Testis (tissue), 3 donors: Measurements from ENCODE around the gene HSP90AB1. TPM values are rescaled to one million over a fixed set of nuclear protein-coding genes. Genes with fewer than 3 reads are reported as not detected.
A peak's percentile ranks its signal among the peaks of the same experiment; 100 is the strongest.

Source experiments
- DNase-seq: peaks from one replicate; pipeline ENCODE4 v3.0.0-alpha.2; 2019
- H3K27ac ChIP-seq, 2 donors: fragments of 200-600 bp; sonication (generic); one replicate each; pipeline ENCODE4 v1.5.1; 2019
- H3K27me3 ChIP-seq: fragments of 200-600 bp; sonication (generic); one replicate; pipeline ENCODE4 v1.5.1; 2019
- H3K36me3 ChIP-seq: fragments of 200-600 bp; sonication (generic); one replicate; pipeline ENCODE4 v1.5.1; 2017; ENCODE audit warnings: low read depth; ENCODE audit errors: missing control alignments
- H3K4me1 ChIP-seq: fragments of 200-600 bp; sonication (generic); one replicate; pipeline ENCODE4 v1.5.1; 2019
- H3K4me3 ChIP-seq, 2 donors: fragments of 200-600 bp; sonication (generic); one replicate each; pipeline ENCODE4 v1.5.1; 2017 to 2019
- H3K9me3 ChIP-seq: fragments of 200-600 bp; sonication (generic); one replicate; pipeline ENCODE4 v1.5.1; 2017
- POLR2A ChIP-seq: fragments of 450-650 bp; IDR thresholded peaks from one replicate; pipeline ENCODE4 v1.6.1; 2017; ENCODE audit warnings: antibody characterized with exemption, mild to moderate bottlenecking, moderate library complexity
- WGBS, 2 donors: methylation state at CpG; one replicate each; pipeline ENCODE4 v1.1.5; 2018; 5-methylcytosine and 5-hydroxymethylcytosine counted together
- intact Hi-C: fragments of 100-400 bp; cut with DNase I; formaldehyde crosslinking; loops from one replicate; pipeline ENCODE4 v1.15.1; 2023; ENCODE audit warnings: low total_unique reads
- polyA plus RNA-seq: library from polyadenylated mRNA; stranded (reverse); fragments of 350-450 nt; fragmentation: Illumina TruSeq; extraction: RNeasy Lipid Tissue Mini Kit (QIAGEN cat#74804); gene quantifications from one replicate; pipeline ENCODE4 v1.2.3, GENCODE V29; 2014; ENCODE audit warnings: low read depth, low replicate concordance; ENCODE audit not compliant: insufficient read depth
- total RNA-seq, 2 donors: library from RNA; depleted of rRNA; stranded (reverse); fragments of >200 nt; gene quantifications; one replicate each; pipeline ENCODE4 v1.2.3, GENCODE V29; 2016
- TF ChIP-seq, protein P1 (sequence below), 3 experiments: fragments of 450-650 bp in 2 of 3; fragments of 200-600 bp in 1 of 3; sonication (generic) in 1 of 3; IDR thresholded peaks; one replicate each; pipeline ENCODE4 v1.5.1; 2016 to 2019; ENCODE audit warnings: antibody characterized with exemption in 3 of 3, mild to moderate bottlenecking in 2 of 3, moderate library complexity in 1 of 3

The HSP90AB1 gene
- total and polyA plus RNA-seq, 3 donors from 2014 or later, result 480 to 610 (median 602) TPM

DNA sequence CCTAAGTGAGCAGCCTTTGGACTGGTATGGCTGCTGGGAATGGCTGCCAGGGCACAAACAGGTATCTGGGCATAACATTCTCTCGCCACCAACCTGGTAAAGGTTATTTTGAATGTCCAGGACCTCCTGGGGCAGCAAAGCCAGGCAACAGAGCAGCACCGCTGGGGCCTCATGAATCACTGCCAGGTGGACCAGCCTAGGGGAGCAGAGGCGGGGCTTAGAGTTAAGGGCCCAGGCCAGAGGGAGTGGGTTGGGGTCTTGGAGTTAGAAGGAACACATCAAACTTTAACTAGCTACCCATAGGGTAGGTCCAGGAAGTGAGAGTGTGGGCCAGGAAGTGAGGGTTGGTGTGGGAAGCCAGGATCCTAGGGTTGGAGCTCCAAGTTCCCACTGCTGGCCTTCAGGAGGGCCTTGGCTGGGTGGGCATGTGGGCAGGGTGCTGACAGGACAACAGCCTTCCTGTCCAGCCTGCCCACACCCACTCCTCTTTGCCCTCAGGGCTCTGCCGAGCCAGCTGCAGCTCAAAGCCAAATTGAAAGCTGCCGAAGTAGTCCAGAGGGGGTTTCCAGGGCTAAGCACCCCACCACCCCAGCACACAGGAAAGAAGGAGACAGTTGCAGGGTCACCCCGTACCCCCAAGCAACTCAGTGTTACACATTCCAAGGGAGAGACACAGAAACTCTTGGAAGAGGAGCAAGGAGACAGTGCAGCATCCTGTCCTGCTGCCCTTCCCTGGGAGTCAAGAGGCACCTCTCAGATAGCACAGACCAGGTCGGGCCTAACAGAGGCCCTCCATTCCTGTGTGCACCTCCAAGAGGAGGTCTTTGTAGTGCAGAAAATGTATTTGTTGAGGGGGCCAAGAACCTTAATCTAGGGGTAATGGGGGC is 15.8 kb downstream of the HSP90AB1 start:
- Histone ChIP-seq H3K9me3 (no peaks in the 10 kb centered on the region), H3K27ac (no peak overlapping the region), H3K4me3 (no peak overlapping the region), H3K4me1 (peaks cover 26% of the 10 kb centered on the region), H3K36me3 (no peaks in the 10 kb centered on the region), H3K27me3 (no peaks in the 10 kb centered on the region)
- no peak for DNase-seq
- no peak for TF ChIP-seq POLR2A
- TF ChIP-seq, protein P1, sequence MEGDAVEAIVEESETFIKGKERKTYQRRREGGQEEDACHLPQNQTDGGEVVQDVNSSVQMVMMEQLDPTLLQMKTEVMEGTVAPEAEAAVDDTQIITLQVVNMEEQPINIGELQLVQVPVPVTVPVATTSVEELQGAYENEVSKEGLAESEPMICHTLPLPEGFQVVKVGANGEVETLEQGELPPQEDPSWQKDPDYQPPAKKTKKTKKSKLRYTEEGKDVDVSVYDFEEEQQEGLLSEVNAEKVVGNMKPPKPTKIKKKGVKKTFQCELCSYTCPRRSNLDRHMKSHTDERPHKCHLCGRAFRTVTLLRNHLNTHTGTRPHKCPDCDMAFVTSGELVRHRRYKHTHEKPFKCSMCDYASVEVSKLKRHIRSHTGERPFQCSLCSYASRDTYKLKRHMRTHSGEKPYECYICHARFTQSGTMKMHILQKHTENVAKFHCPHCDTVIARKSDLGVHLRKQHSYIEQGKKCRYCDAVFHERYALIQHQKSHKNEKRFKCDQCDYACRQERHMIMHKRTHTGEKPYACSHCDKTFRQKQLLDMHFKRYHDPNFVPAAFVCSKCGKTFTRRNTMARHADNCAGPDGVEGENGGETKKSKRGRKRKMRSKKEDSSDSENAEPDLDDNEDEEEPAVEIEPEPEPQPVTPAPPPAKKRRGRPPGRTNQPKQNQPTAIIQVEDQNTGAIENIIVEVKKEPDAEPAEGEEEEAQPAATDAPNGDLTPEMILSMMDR (IDR thresholded peaks at IDR 0.05), result no peak
- WGBS, 2 donors, result 61 to 62% methylated on average over 6 to 7 of the region's 7 CpGs
- intact Hi-C loops, result loop anchor here (10.0 kb wide), 1 partner anchor 192 kb away; no protein-coding TSS in a partner anchor

DNA sequence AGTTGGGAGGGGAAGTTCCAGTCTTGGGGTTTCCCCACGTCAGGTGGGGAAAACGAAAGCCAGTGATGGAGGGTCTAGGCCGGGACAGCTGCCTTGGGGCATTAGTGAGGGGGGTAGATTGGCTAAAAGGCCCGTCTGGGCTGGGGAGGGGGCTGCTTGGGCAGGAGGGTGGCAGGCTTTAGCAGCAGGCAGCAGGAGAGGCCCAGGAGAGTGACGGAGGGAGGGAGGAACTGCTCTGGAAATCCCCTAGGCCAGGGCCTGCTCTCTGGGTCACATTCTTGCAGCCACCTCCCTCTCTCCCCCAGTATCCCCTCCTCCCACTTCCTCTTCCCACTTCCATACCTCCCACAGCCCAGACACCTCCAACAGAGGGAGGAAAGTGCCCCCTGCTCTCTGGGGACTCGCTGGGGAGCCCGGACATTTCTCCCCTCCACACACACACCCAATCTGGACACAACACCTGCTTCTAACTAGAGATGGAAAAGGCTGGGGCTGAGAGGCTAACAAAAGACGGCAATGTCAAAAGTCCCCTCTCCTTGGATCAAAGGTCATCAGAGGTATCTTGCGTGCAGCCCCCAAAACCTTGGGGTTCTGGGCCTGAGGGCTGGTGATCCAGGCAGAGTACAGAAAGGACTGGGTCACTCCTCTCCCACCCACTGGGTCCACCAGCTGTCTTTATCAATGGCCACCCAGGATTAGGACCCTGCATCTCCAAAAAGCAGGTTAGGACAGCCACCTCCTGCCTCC is 16.6 kb downstream of the HSP90AB1 start:
- Histone ChIP-seq H3K36me3 (no peaks in the 10 kb centered on the region), H3K9me3 (no peaks in the 10 kb centered on the region), H3K4me3 (no peak overlapping the region), H3K27ac (no peak overlapping the region), H3K4me1 (peaks cover 23% of the 10 kb centered on the region), H3K27me3 (no peaks in the 10 kb centered on the region)
- WGBS, 2 donors, result 55 to 62% methylated on average over 9 of the region's 9 CpGs
- no peak for TF ChIP-seq POLR2A
- TF ChIP-seq, protein P1 (IDR thresholded peaks at IDR 0.05), result no peak
- intact Hi-C loops, result loop anchor here (10.0 kb wide), 1 partner anchor 191 kb away; no protein-coding TSS in a partner anchor
- no peak for DNase-seq

DNA sequence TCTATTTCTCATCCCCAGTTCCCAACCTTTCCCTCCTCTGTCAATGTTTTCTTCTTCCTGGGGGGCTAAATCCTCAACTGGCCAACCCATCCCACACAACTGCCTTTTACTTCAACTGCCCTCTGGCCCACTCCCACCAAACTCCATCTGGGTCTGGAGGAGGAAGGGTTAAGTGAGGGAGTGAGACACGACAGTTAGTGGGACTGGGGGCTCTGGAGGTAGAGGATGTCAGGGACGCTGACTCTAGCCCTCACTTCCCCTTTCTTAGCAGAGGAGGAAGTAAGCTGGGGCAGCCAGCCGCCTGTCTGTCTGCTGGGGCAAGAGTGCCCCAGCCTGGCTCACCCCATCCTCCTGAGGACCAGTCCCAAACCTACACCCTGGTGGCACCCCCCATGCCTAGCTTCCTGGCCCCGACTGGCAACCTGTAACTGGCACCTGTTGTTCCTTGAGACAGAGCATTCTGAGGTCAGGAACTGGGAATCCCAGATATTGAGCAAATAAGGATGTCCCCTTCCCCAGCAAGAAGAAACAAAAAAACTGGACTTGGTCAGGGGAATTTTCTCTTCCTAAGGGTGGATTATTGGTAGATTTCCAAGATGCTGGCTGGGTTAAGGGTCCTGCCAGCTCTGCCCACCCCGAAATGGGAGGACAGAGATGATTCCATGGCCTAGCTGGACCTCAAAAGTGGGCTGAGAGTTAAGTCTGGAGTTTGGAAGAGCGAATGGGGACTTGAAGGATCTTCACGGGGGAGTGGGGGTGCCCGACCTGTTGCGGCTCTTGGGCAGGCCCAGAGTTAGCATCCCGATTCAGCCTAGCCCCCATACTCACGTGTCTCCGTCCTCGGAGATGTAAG is 17.5 kb downstream of the HSP90AB1 start:
- peak overlapping the region; percentile 85 to 87 for H3K4me3 ChIP-seq
- TF ChIP-seq, protein P1 (IDR thresholded peaks at IDR 0.05), result no peak
- TF ChIP-seq POLR2A, result no peak
- peak; percentile 33 for DNase-seq
- peak overlapping the region; percentile 77 to 87 for H3K27ac ChIP-seq
- H3K36me3 ChIP-seq, result no peaks in the 10 kb centered on the region
- no peaks in the 10 kb centered on the region for H3K9me3 ChIP-seq
- intact Hi-C loops, result loop anchor here (10.0 kb wide), 1 partner anchor 190 kb away; no protein-coding TSS in a partner anchor
- WGBS, 2 donors, result 10% methylated on average over 9 to 13 of the region's 13 CpGs
- H3K27me3 ChIP-seq, result no peaks in the 10 kb centered on the region
- H3K4me1 ChIP-seq, result peaks cover 23% of the 10 kb centered on the region

DNA sequence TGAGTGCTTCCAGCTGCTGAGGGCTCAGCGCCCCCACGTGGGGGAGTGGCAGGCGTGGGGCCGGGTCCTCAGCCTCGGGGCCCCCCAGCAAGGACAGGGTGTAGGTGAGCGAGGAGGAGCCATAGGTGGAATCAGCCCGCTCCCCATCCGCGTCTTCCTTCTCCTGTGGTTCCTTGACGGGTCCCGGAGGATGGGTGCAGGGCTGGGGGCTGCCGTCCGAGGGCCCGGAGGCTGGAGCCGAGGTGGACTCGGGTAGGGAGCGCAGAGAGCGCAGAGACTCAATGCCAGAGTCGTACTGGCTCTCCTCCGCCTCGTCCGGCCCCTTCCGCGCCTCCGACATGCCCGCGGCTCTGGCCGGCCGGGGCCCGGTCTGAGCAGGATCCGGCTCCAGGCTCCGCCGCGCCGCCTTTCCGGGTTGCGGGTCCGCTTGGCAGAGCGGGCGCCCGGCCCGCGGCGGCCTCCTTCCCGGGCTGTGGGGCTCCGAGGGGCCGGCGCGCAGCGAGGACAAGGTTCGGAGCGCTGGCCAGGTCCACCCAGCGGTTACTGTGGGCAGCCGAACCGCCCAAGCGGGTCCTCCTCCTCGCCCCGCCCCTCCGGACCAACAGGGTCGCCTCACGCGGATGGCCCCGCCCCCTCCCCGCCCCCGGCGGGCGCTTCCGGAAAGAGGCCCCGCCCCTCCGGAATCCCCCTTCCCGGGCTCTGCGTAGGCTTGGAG is 18.3 kb downstream of the HSP90AB1 start, which contains the start of gene NFKBIE:
TSS of gene NFKBIE (minus strand) at position 545 of the 715 bp plus-strand sequence. CDS start at position 340, 205 bp downstream.
- no peaks in the 10 kb centered on the region for H3K9me3 ChIP-seq
- H3K4me1 ChIP-seq, result peaks cover 23% of the 10 kb centered on the region
- H3K4me3 ChIP-seq, result peak within 1 kb of the TSS; percentile 85 to 87
- WGBS, 2 donors, result 0 to 1% methylated on average over 14 to 50 of the region's 72 CpGs
- H3K27me3 ChIP-seq, result no peaks in the 10 kb centered on the region
- H3K27ac ChIP-seq, result peak within 1 kb of the TSS; percentile 77 to 87
- intact Hi-C loops, result loop anchor here (10.0 kb wide), 1 partner anchor 190 kb away; no protein-coding TSS in a partner anchor
- H3K36me3 ChIP-seq, result no peaks in the 10 kb centered on the region
- TF ChIP-seq, protein P1 (IDR thresholded peaks at IDR 0.05), result peak in 1 of 3 experiments; percentile 25
- TF ChIP-seq POLR2A, result no peak
- DNase-seq, result peak; percentile 98
